ENCODE results near the gene MT1G.

DNA sequence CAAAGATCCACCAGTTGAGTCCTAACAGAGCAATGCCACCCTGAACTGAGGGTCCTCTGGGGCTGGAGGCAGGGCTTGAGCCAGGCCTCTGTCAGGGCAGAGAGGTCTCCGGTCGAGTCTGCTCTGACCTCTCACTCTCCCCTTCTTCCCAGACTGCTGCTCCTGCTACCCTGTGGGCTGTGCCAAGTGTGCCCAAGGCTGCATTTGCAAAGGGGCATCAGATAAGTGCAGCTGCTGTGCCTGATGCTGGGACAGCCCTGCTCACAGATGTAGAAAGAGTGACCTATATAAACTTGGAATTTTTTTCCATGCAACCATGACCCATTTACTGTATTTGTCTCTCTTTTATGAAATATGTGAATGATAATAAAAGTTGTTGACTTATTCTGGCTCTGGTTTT, 18.6 kb downstream of the MT1G start:
- TF ChIP-seq, protein P1, sequence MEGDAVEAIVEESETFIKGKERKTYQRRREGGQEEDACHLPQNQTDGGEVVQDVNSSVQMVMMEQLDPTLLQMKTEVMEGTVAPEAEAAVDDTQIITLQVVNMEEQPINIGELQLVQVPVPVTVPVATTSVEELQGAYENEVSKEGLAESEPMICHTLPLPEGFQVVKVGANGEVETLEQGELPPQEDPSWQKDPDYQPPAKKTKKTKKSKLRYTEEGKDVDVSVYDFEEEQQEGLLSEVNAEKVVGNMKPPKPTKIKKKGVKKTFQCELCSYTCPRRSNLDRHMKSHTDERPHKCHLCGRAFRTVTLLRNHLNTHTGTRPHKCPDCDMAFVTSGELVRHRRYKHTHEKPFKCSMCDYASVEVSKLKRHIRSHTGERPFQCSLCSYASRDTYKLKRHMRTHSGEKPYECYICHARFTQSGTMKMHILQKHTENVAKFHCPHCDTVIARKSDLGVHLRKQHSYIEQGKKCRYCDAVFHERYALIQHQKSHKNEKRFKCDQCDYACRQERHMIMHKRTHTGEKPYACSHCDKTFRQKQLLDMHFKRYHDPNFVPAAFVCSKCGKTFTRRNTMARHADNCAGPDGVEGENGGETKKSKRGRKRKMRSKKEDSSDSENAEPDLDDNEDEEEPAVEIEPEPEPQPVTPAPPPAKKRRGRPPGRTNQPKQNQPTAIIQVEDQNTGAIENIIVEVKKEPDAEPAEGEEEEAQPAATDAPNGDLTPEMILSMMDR (optimal IDR thresholded peaks at IDR 0.05 in 1 of 3, IDR thresholded peaks at IDR 0.05 in 1 of 3, conservative IDR thresholded peaks at IDR 0.05 in 1 of 3; ENCODE audit: extremely low read depth in 1 of 3, insufficient read depth in 2 of 3, low read length in 3 of 3), result no peak
- TF ChIP-seq EZH2 (IDR thresholded peaks at IDR 0.05; ENCODE audit: low read length), result no peak
